ENCODE results near the gene OR1F1. TPM values are rescaled to one million over a fixed set of nuclear protein-coding genes. Genes with fewer than 3 reads are reported as not detected.

The OR1F1 gene
- total and polyA plus RNA-seq, 9 of the 15 experiments (the other 6 are each of a cell fraction or from before 2014, with no cell fraction given) = 0.15 to 0.61 (median 0.35) TPM; not detected in 3

GRCh38 chr16:3234857-3235561 lies 47.0 kb downstream of the OR1F1 start, which contains the start of gene ZNF200 (continued):
- TF ChIP-seq ZNF280B (CRISPR knock-in tag; IDR thresholded peaks at IDR 0.05) = no peak
- TF ChIP-seq ZKSCAN8 (CRISPR knock-in tag; IDR thresholded peaks at IDR 0.05) = no peak
- TF ChIP-seq, protein P1, sequence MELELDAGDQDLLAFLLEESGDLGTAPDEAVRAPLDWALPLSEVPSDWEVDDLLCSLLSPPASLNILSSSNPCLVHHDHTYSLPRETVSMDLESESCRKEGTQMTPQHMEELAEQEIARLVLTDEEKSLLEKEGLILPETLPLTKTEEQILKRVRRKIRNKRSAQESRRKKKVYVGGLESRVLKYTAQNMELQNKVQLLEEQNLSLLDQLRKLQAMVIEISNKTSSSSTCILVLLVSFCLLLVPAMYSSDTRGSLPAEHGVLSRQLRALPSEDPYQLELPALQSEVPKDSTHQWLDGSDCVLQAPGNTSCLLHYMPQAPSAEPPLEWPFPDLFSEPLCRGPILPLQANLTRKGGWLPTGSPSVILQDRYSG (tag; conservative IDR thresholded peaks at IDR 0.05; ENCODE audit: low read depth) = peak; percentile 76; the same call in 1 of the 2 replicates
- TF ChIP-seq, protein P2, sequence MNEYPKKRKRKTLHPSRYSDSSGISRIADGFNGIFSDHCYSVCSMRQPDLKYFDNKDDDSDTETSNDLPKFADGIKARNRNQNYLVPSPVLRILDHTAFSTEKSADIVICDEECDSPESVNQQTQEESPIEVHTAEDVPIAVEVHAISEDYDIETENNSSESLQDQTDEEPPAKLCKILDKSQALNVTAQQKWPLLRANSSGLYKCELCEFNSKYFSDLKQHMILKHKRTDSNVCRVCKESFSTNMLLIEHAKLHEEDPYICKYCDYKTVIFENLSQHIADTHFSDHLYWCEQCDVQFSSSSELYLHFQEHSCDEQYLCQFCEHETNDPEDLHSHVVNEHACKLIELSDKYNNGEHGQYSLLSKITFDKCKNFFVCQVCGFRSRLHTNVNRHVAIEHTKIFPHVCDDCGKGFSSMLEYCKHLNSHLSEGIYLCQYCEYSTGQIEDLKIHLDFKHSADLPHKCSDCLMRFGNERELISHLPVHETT (CRISPR knock-in tag; conservative IDR thresholded peaks at IDR 0.05 in 1 of 2, IDR thresholded peaks at IDR 0.05 in 1 of 2) = no peak
- TF ChIP-seq RBM39 (optimal IDR thresholded peaks at IDR 0.05; ENCODE audit: low read depth, low read length) = no peak
- peak; percentile 68 for TF ChIP-seq NR2C1 (IDR thresholded peaks at IDR 0.05)
- TF ChIP-seq NR2C1 (tag; IDR thresholded peaks at IDR 0.05) = peak; percentile 83
- TF ChIP-seq ETV1 (tag; conservative IDR thresholded peaks at IDR 0.05; ENCODE audit: low read depth) = peak; percentile 82
- TF ChIP-seq ZBTB34 (CRISPR knock-in tag; IDR thresholded peaks at IDR 0.05) = no peak
- no peak for TF ChIP-seq ZEB2 (IDR thresholded peaks at IDR 0.05)
- no peak for TF ChIP-seq HDGF (IDR thresholded peaks at IDR 0.05)
- TF ChIP-seq, protein P3, sequence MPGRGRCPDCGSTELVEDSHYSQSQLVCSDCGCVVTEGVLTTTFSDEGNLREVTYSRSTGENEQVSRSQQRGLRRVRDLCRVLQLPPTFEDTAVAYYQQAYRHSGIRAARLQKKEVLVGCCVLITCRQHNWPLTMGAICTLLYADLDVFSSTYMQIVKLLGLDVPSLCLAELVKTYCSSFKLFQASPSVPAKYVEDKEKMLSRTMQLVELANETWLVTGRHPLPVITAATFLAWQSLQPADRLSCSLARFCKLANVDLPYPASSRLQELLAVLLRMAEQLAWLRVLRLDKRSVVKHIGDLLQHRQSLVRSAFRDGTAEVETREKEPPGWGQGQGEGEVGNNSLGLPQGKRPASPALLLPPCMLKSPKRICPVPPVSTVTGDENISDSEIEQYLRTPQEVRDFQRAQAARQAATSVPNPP (IDR thresholded peaks at IDR 0.05; ENCODE audit: borderline replicate concordance, insufficient read depth, insufficient read length) = no peak
- no peak for TF ChIP-seq ZNF785 (CRISPR knock-in tag; IDR thresholded peaks at IDR 0.05)
- peak; percentile 98 for TF ChIP-seq POLR2G (IDR thresholded peaks at IDR 0.05; ENCODE audit: low read depth, low read length)
- TF ChIP-seq DPF2 (IDR thresholded peaks at IDR 0.05) = no peak
- no peak for TF ChIP-seq ZC3H8 (IDR thresholded peaks at IDR 0.05)
- TF ChIP-seq LARP7 (IDR thresholded peaks at IDR 0.05) = no peak
- TF ChIP-seq FOXK2 (conservative IDR thresholded peaks at IDR 0.05 in 1 of 2, IDR thresholded peaks at IDR 0.05 in 1 of 2; ENCODE audit: low read depth in 2 of 2) = peak in 1 of 2 experiments; percentile 59; a peak in 1 of 4 replicates
- TF ChIP-seq LCOR (CRISPR knock-in tag; IDR thresholded peaks at IDR 0.05) = peak; percentile 58
- TF ChIP-seq, protein P4, sequence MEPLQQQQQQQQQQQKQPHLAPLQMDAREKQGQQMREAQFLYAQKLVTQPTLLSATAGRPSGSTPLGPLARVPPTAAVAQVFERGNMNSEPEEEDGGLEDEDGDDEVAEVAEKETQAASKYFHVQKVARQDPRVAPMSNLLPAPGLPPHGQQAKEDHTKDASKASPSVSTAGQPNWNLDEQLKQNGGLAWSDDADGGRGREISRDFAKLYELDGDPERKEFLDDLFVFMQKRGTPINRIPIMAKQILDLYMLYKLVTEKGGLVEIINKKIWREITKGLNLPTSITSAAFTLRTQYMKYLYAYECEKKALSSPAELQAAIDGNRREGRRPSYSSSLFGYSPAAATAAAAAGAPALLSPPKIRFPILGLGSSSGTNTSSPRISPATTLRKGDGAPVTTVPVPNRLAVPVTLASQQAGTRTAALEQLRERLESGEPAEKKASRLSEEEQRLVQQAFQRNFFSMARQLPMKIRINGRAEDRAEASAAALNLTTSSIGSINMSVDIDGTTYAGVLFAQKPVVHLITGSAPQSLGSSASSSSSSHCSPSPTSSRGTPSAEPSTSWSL (CRISPR knock-in tag; IDR thresholded peaks at IDR 0.05; ENCODE audit: borderline replicate concordance) = no peak
